NCI-H1436 treated with DMSO at 0.1 percent for 48 hours (cell line): ENCODE results near the gene DOCK6.

ENCODE experiments used
- DNase-seq: peaks from one replicate; lab custom pipeline; 2025; lab: John Stamatoyannopoulos, UW

The DOCK6 gene

DNA sequence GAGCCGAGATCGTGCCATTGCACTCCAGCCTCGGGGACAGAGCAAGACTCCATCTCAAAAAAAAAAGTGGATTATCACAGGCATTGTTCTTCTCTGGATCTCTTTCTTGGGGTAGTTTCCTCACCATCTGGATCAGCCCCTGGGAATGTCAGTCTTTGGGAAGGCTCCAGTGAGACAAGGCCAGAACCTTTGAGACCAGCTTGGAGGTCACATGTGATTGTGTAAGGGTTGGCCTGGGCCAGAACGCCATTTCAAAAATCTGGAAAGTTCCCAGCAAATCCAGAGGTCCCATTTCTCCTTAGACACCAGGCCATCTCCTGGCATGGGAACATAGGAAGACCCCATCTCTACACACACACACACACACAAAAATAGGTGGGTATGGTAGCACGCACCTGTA is 37.2 kb downstream of the DOCK6 start:
- DNase-seq = no peak

DNA sequence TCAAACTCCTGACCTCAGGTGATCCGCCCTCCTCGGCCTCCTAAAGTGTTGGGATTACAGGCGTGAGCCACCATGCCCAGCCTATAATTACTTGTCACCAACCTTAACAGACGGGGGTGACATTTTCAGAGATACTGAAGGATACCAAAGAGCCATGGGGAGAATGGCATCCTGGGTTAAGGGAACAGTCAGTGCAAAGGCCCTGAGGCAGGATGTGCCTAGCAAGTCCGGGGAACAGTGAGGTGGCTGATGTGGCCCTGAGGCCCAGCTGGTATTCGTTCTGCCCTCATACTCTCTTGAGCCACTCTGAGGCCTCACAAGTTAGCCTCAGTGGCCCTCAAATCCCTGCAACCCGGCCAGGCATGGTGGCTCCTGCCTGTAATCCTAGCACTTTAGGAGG is 37.9 kb downstream of the DOCK6 start:
- no peak for DNase-seq

DNA sequence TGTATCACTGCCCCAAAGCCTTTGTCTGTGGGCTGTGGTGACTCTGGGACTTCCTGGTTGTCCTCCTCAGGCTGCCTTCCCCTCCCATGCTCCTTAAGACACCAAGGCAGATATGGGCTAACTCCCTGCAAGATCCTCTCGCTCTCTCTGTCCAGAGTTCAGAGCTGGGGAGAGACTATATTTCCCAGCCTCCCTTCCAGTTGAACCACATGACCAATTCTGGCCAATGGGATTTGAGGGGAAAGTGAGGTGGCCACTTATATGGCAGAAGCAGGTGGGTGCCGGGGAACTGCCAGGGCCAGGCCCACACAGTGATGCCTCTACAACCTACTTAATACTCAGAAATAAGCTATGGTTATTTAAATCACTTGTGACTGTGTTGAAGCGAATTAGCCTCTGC is 39.1 kb downstream of the DOCK6 start:
- no peak for DNase-seq

DNA sequence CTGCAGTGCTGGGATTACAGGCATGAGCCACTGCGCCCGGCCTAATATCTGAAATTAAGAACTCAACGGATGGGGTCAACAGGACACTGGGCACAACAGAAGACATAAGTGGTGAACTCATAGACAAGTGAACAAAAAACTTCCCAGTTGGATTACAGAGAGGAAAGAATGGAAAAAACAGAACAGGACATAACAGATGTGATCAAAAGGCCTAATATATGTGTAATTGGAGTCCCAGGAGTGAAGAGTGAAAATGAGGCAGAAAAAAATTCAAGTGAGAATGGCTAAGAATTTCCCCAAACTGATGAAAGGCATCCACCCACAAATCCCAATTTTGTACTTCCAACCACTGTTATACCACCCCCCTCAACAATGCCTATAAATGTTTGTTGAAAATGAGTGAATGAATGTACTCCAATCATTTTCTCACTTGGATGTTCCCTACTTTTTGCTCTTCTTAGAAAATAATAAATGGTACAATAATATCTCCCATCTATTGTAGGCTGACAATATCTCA is 41.2 kb downstream of the DOCK6 start:
- no peak for DNase-seq

DNA sequence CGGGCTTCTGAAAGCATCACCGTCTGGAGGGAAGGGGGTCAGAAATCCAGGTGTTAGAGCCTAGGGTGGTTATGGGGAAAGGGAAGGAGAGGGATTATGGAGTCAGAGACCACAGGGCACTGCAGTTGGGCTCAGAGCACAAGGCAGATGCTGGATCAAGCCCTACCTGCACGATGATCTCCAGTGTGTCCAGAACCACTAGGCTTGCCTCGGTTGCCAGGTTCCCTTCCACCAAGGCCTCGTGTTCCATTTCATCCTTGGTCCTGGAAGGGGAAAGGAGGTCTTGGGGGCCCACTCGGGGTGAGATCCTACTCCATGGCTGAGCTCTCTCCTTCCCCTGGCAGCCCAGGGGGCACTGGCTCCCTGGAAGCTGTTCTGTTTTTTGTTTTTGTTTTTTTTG is 47.9 kb downstream of the DOCK6 start:
- DNase-seq = no peak

DNA sequence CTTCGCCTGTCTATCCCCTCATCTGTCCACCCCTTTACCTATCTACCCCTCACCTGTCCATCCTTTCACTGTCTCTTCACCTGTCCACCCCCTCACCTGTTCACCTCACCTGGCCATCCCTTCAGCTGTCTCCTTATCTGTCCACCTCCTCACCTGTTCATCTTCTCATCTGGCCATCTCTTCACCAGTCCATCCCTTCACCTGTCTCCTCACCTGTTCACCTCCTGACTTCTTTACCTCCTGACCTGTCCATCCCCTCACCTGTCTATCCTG is 51.7 kb downstream of the DOCK6 start:
- DNase-seq = no peak

DNA sequence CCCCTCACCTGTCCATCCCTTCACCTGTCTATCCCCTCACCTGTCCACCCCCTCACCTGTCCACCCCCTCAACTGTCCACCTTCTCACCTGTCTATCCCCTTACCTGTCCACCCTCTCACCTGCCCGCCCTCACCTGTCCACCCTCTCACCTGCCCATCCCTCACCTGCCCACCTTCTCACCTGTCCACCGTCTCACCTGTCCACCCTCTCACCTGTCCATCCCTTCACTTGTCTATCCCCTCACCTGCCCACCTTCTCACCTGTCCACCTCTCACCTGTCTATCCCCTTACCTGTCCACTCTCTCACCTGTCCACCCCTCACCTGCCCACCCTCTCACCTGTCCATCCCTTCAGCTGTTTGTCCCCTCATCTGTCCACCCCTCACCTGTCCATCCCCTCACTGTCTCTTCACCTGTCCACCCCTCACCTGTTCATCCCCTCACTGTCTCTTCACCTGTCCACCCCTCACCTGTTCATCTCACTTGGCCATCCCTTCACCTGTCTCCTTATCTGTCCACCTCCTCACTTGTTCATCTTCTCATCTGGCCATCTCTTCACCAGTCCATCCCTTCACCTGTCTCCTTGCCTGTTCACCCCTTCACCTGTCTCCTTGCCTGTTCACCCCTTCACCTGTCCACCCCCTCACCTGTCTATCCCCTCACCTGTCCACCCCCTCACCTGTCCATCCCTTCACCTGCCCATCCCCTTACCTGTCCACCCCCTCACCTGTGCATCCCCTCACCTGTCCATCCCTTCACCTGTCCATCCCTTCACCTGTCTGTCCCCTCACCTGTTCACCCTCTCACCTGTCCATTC is 52.3 kb downstream of the DOCK6 start:
- DNase-seq = no peak

DNA sequence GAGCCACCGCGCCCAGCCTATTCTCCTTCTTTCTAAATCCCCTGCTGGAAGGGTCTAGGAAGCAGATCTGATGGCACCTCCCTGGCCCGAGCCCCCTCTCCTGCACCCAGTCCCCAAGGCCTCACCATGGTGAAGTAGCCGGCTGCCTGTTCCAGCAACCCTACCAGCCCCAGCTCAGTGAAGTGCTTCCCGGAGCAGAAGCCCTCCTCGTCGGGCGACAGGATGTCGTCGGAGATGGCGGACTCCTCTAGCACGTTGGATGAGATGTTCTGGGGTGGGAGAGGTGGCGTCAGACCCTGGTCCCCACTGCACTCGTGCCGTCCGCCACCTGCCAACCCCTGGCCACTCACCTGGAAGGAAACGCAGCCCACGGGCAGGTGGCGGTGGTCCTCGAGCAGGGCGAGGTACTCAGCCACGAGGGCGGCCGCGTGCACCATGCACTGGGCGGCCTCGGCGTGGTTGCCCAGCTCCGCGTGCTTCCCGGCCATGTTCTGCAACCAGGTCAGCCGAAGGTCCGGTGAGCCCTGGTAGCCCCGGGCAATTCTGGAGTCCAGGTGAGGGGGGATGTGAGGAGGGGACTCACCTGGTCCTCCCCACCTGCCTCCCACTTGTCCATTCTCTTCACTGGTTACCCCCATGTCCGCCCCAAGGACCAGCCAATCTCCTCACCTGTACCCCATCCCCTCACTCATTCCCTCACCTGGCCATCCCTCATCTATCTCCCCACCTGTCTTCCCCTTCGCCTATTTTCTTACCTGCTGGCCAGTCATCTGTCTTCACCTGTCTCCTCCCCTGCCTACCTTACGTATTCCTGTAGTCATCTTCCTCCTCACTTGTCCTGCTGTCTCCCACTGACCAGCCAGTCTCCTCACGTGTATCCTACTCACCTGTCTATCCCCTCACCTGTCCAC is 53.5 kb downstream of the DOCK6 start:
- no peak for DNase-seq

DNA sequence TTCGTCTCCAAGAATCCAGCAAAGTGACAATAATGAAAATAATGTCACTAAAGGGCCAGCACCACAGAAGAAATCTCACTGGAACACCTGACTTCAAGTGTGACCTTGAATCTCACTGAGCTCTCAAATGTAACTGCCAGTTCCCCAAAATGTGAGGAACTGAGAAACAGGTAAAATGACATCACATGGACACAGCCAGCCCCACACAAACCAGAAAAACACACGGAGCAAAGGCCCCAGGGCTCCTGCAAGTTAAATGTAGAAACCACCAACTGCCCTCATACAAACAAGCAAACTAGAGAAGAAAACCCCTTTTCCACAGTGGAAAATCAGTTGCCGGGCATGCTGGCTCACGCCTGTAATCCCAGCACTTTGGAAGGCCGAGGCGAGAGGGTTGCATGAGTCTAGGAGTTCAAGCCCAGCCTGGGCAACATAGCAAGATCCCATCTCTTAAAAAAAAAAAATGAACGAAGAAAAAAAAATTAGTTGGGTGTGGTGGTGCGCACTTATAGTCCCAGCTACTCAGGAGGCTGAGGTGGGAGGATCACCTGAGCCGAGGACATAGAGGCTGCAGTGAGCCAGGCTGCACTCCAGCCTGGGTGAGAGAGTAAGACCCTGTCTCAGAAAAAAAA is 56.3 kb downstream of the DOCK6 start:
- DNase-seq = no peak

DNA sequence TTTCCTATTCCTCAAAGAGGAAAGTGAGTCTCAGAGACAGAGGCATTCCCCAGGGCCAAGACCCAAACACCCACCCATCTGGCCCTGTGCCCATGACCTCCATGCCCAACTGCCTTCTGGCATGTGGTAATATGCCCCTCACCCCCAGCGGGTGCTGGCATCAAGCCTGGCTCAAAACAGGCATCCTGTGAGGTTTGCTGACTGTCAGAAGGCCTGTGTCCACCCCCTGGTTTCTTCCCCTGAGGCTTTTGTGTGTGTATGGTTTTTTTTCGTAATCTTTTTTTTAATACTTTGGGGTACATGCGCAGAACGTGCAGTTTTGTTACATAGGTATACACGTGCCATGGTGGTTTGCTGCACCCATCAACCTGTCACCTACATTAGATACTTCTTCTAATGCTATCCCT is 57.4 kb downstream of the DOCK6 start:
- no peak for DNase-seq

DNA sequence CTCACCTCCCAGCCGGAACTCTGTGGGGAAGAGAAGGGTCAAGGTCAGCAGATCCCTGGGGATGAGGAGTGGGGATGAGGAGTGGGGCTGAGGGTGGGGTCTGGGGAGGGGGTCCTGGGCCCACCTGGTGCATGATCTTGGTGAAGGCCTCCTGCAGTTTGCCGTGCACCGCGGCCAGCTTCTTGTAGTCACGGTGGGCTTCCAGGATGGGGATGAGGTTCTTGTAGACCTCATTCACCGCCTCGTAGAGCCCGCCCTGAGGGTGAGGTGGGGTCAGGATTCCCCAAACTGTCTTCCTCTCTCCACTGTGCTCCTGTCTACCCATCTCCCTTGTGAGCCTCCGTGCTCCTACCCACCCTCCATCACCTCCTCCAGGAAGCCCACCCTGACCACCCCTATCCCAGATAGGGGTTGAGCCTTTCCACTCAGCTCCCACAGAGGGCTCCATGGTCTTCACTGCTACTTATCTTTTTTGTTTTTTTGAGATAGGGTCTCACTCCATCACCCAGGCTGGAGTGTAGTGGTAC is 58.2 kb downstream of the DOCK6 start:
- no peak for DNase-seq

DNA sequence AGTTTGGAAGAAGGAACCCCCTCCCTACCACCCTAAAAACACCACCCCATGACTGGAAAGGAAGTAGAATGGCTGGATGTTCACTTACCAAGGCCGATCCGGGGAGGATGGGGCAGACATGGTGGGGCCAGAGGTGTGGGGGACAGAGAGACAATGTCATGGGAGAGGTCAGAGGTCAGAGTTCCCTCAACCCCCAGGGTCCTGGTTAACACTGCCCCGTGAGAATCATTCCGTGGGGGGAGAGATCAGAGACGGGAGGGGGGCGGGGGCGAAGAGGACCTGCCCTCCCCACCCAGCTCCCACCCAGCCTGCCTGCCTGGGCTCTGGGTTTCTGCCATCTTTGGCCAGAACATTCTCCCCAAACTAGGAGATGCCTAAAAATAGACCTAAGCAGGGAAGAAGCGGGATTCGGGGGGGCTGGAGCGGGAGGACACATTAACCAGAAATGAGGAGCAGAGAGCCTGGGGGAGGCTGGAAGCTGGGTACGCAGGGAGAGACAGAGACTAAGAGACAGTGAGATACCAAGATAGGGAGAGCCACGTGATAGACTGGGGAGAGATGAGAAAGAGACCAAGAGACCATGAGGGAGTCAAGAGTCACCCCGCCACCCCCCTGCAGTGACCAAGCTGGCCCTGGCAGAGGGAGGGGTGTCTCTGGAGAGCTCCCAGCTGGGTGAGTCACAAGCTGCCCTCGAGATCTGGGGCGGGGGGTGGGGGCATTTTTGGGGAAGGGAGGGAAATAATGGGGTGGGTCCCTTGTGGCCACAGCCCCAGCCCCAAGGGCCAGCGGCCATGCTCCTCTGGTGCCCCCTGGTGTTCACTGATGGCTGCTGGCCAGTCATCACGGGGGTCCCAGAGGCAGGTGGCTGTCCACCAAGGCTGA is 58.9 kb downstream of the DOCK6 start:
- DNase-seq = no peak

DNA sequence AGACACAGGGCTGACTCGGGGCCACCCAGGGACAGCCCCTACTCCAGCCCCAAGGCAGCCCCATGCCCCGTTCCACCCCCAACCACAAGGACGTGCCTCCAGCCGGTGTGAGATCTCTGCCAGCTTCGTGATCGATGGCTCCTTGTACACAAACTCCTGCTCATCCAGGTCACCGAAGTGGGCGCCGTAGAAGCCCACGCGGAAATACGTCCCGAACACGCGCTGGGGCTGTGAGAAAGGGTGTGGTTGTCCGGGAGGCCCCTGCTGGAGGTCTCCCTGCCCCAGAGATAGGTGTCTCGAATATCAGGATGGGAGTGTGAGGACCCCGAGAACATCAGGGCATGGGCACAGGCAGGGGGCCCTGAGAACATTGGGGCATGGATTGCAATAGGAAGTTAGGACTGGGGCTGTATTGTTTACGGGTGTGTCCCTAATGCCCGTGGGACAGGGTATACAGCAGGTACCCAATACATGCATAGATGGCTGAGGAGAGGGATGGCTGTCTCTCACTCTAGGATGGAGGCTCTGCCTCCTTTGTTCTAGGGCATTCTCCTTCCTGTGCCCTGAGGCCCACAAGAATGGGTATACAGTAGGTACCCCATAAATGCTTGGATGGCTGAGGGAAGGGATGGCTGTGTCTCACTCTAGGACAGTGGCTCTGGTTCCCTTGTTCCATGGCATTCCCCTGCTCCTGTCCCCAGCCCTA is 59.7 kb downstream of the DOCK6 start:
- no peak for DNase-seq

DNA sequence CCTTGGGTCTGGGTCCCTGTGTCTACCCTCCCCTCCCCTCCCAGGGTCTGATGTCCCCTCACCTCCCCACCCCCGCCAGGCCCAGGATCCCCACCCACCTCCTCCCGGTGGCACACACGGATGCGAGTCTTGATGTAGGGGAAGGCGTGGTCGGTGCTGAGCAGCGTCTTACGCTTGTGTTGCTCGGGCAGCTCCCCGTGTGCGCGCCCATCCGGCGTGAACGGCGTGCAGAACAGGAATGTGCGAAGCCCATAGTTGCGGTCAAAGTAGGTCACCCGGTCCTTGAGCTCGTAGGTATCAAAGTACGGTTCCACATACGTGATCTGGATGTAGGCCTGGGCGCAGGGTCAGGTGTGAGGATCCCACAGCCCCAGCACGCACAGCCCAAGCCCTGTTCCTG is 60.5 kb downstream of the DOCK6 start:
- DNase-seq = no peak

DNA sequence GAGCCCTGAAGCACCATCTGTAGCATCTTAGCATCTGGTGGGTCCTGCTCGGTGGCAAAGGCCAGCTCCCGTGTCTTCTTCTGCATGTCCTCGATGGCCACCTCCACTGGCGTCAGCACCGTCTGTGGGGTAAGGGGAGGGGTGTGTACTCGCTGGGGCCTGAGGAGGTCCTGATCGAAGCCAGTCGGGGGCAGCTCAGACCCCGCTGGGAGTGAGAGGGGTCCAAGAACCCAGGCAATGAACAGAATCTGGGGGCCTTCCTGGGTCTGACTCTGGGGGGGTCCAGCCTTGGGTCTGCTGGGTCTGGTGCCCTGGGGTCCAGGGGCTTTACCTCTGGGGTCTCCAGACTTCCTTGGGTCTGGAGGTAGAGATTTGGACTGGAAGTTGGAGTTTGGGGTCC is 61.4 kb downstream of the DOCK6 start:
- no peak for DNase-seq

DNA sequence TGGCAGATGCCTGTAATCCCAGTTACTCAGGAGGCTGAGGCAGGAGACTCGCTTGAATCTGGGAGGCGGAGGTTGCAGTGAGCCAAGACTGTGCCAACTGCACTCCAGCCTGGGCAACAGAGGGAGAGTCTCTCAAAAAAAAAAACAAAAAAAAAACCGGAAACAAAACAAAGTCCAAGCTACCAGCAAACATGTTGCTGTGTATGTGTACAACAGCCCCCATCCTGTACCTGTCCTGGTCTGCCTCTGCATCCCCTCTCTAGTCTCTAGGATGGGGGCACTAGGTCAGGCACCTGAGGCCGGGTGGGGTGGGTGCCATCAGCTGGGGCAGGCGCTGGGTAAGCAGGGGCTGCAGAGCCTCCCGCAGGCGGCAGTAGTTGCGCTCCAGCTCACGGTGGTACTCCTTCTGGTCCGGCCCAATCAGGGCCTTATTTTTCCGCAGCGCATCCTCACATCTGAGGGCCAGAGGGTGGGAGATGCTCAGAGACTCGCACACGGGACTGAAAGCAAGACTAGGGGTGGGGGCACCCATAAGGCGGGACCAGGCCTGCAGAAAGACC is 62.2 kb downstream of the DOCK6 start:
- no peak for DNase-seq

DNA sequence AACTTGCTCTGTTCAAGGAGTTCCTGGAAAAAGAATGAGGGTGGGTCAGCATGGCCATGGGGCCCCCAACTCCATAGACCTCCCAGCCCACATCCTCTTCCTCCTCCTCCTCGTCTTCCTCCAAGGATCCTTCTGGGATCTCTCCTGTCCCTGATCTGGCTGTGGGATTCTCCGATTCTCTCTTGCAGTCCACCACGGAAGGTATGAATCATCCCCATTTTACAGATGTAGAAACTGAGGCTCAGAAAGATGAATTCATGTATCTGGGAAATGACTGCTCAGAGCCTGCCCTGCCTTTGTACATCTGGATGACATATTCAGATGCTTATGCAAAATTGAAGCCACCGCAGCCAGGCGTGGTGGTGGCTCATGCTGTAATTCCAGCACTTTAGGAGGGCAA is 62.8 kb downstream of the DOCK6 start:
- DNase-seq = no peak

DNA sequence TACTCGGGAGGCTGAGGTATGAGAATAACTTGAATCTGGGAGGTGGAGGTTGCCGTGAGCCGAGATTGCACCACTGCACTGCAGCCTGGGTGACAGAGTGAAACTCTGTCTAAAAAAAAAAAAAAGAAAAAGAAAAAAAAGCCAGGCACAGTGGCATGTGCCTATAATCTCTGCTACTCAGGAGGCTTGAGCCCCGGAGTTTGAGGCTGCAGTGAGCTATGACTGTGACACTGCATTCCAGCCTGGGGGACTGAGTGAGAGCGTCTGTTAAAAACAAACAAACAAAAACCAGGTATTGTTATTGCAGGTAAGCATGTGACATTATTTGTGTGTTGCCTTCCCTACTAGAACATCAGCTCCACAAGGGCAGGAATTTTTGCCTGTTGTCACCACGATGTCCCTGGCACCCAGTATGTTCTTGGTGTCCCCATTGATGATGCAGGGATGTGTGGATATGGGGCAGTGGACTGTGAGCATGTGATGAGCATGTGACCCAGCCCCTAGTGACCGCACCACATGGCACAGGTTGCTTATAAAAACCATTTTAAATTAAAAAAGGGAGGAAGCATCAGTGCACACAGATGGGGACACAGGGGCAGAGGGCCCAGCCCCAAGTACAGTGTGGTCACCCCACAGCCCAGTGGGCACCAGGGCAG is 63.4 kb downstream of the DOCK6 start:
- no peak for DNase-seq

DNA sequence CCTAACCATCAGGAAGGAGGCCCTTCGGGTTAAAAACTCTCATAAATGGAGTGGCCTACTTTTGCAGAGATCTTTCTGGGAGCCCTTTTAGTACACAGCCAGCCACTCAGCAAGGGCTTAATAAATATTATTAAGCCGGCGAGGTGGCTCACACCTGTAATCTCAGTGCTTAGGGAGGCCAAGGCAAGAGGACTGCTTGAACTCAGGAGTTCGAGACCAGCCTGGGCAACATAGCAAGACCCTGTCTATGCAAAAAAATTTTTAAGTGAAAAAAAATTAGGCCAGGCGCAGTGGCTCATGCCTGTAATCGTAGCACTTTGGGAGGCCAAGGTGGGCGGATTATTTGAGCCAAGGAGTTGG is 64.2 kb downstream of the DOCK6 start:
- no peak for DNase-seq
